Mesodermal cell (in vitro differentiated cells): Measurements from ENCODE around the gene TPP1.

Experiments
- H3K27ac ChIP-seq: 2 replicates; pipeline ENCODE4 v1.7.0; 2013; ENCODE audit warnings: mild to moderate bottlenecking, low read depth, low read length, moderate library complexity; ENCODE audit not compliant: severe bottlenecking
- H3K36me3 ChIP-seq: 2 replicates; pipeline ENCODE4 v1.7.1; 2013; ENCODE audit warnings: mild to moderate bottlenecking, low read length, moderate library complexity; ENCODE audit not compliant: control insufficient read depth, insufficient read depth
- H3K4me1 ChIP-seq: one replicate; pipeline ENCODE4 v1.7.1; 2013; ENCODE audit warnings: mild to moderate bottlenecking, low read length; ENCODE audit not compliant: insufficient read depth, control insufficient read depth, poor library complexity, severe bottlenecking
- H3K4me3 ChIP-seq: 2 replicates; pipeline ENCODE4 v1.7.0; 2013; ENCODE audit warnings: low read length, control low read depth, mild to moderate bottlenecking; ENCODE audit not compliant: insufficient read depth, poor library complexity, severe bottlenecking; ENCODE audit errors: extremely low read depth
- H3K9me3 ChIP-seq: 2 replicates; pipeline ENCODE4 v1.7.1; 2013; ENCODE audit warnings: mild to moderate bottlenecking, low read length, moderate library complexity; ENCODE audit not compliant: control insufficient read depth
- WGBS, 2 experiments: methylation state at CpG; one replicate each; pipeline ENCODE4 v1.1.5; 2013; ENCODE audit warnings: missing lambda C conversion rate in 2 of 2; ENCODE audit not compliant: insufficient coverage in 2 of 2; 5-methylcytosine and 5-hydroxymethylcytosine counted together

The TPP1 gene

DNA sequence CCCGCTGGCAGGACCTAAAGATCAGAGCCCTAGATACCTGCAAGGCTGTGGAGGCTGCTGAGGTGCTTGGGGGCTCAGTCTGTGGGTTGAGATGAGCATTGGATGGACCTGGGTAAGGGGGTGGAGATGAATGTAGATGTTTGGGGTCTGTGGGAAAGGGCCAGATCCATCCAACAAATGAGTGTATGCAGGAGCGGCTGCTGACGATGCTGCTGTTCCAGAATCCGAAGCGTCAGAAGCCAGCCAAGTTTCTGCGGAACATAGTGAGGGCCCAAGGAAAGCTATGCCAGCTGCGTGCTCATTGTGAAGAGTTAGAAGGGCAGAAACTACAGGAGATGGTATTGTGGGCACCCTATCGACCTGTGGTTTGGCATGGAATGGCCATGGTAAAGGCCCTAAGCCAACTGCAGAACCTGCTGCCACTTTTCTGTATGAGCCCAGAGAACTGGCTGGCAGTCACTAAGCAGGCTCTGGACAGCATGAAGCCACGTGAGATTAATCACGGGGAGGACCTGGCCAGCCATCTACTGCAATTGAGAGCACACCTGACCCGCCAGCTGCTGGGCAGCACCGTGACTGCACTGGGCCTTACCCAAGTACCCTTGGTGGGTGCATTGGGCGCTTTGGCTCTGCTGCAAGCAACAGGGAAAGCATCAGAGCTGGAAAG, 52.4 kb downstream of the TPP1 start:
- no peak overlapping the region for H3K4me3 ChIP-seq
- peaks cover 5% of the 10 kb centered on the region for H3K4me1 ChIP-seq
- WGBS, 2 experiments = 86 to 87% methylated on average over 13 of the region's 13 CpGs
- no peak overlapping the region for H3K27ac ChIP-seq
- H3K9me3 ChIP-seq = no peaks in the 10 kb centered on the region
- peaks cover 4% of the 10 kb centered on the region for H3K36me3 ChIP-seq

DNA sequence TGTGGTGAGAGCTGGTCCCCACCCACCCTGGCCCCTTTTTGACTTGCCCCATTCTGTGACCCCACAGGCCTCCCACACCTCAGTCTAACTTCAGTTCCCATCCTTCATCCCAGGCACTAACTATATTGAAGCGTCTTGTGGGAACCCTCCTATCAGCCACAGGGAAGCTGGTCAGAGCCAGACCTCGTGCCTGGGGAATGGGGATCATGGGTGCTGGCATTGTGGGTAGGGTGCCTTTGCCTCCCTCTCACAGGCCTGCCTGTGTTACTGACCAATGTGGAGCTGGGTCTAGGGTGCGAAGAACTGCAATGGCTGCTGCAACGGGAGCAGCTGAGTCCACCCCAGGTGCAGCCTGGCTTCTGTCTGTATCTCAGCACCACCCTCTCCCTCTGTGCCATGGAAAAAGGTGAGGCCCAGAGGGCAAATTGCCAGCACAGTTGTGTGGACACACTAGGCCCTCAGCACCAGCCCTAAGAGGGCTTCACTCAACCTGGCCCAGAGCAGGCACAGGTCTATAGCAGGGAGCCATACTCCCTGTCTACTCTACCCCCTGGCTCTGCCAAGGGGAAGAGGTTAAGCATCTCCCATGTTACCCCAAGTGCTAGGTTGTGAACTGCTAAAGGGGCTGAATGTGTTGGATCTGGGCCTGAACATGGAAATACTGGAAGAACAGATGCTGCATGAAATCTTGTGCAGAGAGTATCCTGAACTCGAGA, 53.1 kb downstream of the TPP1 start:
- no peak overlapping the region for H3K4me3 ChIP-seq
- H3K36me3 ChIP-seq = peaks cover 2% of the 10 kb centered on the region
- H3K9me3 ChIP-seq = no peaks in the 10 kb centered on the region
- peaks cover 5% of the 10 kb centered on the region for H3K4me1 ChIP-seq
- 90 to 92% methylated on average over 4 to 5 of the region's 5 CpGs for WGBS, 2 experiments
- no peak overlapping the region for H3K27ac ChIP-seq

- WGBS, 2 experiments = 78% methylated on average over 1 of the region's 2 CpGs; no CpG with 5 or more reads in 1 of the 2 experiments
- H3K36me3 ChIP-seq = peaks cover 5% of the 10 kb centered on the region
- H3K4me3 ChIP-seq = no peak overlapping the region
- no peak overlapping the region for H3K27ac ChIP-seq
- peaks cover 5% of the 10 kb centered on the region for H3K4me1 ChIP-seq
- H3K9me3 ChIP-seq = no peaks in the 10 kb centered on the region
These were observed 53.9 kb downstream of the TPP1 start for GRCh38 chr11:6565325-6565724.

DNA sequence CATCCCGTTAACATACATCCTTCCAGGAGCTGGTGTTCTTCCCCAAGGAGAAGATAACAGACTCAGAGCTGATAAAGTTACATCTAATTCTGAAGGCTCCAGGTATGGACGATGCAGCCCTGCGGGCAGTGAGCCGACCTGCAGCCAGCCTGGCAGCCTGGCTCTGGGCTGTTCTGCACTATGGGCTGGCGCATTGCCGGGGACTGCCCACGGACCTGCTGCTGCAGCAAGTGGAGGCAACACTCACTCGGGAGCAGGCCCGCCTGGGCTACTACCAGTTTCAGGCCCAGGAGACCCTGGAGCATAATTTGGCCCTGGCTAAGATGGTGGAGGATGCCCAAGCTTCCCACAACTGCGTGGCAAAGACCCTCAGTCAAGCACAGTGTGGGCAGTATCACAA, 55.6 kb downstream of the TPP1 start:
- no peak overlapping the region for H3K4me3 ChIP-seq
- 86 to 91% methylated on average over 9 of the region's 10 CpGs for WGBS, 2 experiments
- peaks cover 5% of the 10 kb centered on the region for H3K4me1 ChIP-seq
- H3K9me3 ChIP-seq = no peaks in the 10 kb centered on the region
- no peak overlapping the region for H3K27ac ChIP-seq
- peaks cover 3% of the 10 kb centered on the region for H3K36me3 ChIP-seq

GRCh38 chr11:6563121-6563619, 56.1 kb downstream of the TPP1 start:
- Histone ChIP-seq H3K4me3 (no peak overlapping the region), H3K9me3 (no peaks in the 10 kb centered on the region), H3K36me3 (peaks cover 3% of the 10 kb centered on the region), H3K4me1 (peaks cover 5% of the 10 kb centered on the region), H3K27ac (no peak overlapping the region)
- 89 to 90% methylated on average over 4 of the region's 4 CpGs for whole genome bisulfite sequencing, 2 experiments
